Activated CD4-positive, alpha-beta T cell treated with anti-CD3 and anti-CD28 coated beads, Interleukin-2, Interleukin-4, amounts not matched to agents 100 ng/mL and 50 ng/mL, durations not matched to agents 16 hours and 8 hours (primary cell): ENCODE measurements around the gene CCNA1.

Experiments used
- DNase-seq: peaks from one replicate; pipeline ENCODE4 v3.0.0-alpha.2; 2020; ENCODE audit warnings: low spot score

The CCNA1 gene

DNA sequence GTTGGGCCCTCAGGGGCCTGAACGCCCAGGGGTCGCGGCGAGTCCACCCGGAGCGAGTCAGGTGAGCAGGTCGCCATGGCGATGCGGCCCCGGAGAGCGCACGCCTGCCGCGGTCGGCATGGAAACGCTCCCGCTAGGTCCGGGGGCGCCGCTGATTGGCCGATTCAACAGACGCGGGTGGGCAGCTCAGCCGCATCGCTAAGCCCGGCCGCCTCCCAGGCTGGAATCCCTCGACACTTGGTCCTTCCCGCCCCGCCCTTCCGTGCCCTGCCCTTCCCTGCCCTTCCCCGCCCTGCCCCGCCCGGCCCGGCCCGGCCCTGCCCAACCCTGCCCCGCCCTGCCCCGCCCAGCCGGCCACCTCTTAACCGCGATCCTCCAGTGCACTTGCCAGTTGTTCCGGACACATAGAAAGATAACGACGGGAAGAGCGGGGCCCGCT lies at the start of gene CCNA1:
Gene CCNA1 (plus strand): TSS at position 390 of the 439 bp plus-strand sequence. CDS start 562 bp downstream, outside the sequence.
- no peak for DNase-seq

DNA sequence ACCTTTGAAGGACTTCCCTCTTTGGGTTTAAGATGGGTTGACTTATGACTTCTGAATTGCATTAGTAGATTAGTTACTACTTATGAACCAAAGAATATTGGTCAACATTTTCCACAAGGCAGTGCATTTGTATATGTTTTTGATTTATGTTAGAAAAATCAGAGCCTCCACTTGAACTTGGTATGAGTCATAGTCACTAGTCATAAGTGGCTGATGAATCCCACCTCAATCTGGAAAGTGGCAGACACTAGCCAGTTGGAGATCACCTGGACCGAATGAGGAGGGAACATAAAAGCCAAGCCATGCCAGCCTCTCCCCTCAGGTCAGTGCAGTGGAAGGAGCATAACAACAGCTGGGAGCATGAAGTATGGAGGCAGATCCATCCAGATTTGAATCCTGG lies 46.8 kb upstream of the CCNA1 start:
- no peak for DNase-seq

DNA sequence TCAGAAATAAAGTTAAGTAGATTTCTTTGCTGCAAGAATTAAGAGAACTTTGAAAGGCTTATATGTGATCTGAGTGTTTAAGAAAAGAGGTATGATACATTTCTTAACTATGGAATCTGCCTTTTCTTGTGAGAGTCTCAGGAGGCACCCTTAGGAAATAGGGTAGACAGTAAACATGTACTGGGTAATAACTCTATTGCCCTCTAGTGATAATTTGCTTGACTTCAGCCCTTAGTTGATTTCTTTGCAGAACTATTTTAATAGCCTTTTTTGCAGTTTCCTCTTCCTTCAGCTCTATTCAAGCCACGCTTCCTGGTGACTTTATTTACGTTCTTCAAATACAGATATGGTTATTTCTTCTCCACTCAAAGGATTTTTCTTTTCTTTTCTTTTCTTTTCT lies 37.0 kb upstream of the CCNA1 start:
- DNase-seq: peak; percentile 9

DNA sequence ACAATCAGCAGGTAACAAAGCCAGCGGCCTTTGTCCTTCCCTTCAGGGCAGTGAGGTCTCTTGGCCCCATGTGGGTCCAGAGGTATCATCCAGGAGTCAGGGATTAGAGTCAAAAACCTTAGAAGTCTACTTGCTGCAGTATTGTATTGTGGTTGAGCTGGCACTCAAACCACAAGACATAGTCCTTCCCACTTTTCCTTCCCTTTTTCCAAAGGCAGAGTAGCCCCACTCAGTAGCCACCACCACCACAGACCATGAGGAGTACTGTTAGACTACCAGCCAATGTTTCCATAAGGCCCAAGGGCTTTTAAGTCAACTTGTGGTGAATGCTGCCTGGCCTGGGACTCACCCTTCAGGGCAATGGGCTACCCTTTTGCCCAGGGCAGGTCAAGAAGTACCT lies 27.1 kb upstream of the CCNA1 start:
- DNase-seq: no peak

DNA sequence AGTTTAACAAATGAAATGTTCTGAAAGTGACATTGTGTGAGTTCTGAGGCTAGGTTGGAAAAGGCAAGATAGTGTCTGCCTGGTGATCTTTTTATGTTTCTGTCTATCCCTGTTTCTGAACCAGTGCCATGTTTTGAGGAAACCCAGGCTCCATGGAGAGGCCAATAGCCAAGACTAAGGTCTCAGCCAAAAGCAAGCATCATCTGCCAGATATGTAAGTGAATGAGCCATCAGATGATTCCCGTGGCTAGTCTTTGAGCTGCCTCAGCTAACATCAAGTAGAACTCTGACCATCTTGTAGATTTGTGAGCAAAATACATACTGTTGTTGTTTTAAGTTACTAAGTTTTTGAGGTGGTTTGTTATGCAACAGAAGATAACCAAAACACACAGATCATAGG lies 19.6 kb upstream of the CCNA1 start:
- DNase-seq: no peak

- no peak for DNase-seq
These were observed 19.1 kb upstream of the CCNA1 start for GRCh38 chr13:36413161-36413560.

DNA sequence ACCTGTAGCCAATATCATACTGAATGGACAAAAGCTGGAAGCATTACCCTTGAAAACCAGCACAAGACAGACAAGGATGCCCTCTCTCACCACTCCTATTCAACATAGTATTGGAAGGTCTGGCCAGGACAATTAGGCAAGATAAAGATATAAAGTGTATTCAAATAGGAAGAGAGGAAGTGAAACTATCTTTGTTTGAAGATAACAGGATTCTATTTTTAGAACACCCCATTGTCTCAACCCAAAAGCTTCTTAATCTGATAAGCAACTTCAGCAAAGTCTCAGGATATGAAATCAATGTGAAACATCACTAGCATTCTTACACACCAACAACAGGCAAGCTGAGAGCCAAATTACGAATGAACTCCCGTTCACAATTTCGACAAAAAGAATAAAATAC lies 17.8 kb upstream of the CCNA1 start:
- DNase-seq: no peak

- no peak for DNase-seq
These were observed 15.0 kb upstream of the CCNA1 start for GRCh38 chr13:36417331-36417730.

GRCh38 chr13:36418022-36418805 lies 14.1 kb upstream of the CCNA1 start:
- DNase-seq: peak; percentile 63

GRCh38 chr13:36420437-36420891 lies 11.8 kb upstream of the CCNA1 start:
- peak; percentile 81 for DNase-seq

DNA sequence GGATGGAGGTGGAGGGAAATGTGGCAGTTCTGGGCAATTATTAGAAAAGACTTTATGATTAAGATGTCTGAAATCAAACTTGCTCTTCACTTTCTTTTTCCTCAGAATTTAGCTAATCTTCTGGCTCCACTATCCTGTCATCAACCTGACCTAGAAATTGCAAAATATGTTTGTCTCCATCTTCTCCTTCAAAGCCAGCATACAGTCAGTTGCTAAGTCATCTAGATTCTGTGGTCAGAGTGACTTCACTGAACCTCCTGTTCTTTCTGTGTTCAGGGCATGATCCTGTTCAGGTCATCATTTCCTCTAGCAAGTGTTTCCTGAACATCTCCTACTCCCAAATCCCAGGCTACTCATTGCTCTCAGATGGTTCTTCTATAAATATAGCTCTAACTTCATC lies 10.8 kb upstream of the CCNA1 start:
- DNase-seq: peak; percentile 41

GRCh38 chr13:36428086-36428485 lies 4.2 kb upstream of the CCNA1 start:
- no peak for DNase-seq

GRCh38 chr13:36430247-36431203 lies 1.8 kb upstream of the CCNA1 start:
- DNase-seq: no peak

DNA sequence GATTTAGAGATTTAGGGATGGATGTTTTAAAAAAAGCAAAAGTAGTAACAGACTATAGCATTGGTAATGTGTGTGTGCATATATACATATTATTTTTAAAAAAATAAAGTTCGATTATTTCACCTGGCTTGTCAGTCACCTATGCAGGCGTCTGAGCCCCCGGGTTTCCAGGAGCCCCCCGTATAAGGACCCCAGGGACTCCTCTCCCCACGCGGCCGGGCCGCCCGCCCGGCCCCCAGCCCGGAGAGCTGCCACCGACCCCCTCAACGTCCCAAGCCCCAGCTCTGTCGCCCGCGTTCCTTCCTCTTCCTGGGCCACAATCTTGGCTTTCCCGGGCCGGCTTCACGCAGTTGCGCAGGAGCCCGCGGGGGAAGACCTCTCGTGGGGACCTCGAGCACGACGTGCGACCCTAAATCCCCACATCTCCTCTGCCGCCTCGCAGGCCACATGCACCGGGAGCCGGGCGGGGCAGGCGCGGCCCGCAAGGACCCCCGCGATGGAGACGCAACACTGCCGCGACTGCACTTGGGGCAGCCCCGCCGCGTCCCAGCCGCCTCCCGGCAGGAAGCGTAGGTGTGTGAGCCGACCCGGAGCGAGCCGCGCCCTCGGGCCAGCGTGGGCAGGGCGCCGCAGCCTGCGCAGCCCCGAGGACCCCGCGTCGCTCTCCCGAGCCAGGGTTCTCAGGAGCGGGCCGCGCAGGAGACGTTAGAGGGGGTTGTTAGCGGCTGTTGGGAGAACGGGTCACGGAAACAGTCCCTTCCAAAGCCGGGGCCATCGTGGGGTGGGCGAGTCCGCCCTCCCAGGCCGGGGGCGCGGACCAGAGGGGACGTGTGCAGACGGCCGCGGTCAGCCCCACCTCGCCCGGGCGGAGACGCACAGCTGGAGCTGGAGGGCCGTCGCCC lies 840 bp upstream of the CCNA1 start:
- DNase-seq: no peak

- no peak for DNase-seq
These were observed 4.5 kb downstream of the CCNA1 start for GRCh38 chr13:36436811-36437210.

- DNase-seq: no peak
These were observed 6.5 kb downstream of the CCNA1 start for GRCh38 chr13:36438594-36439483.

DNA sequence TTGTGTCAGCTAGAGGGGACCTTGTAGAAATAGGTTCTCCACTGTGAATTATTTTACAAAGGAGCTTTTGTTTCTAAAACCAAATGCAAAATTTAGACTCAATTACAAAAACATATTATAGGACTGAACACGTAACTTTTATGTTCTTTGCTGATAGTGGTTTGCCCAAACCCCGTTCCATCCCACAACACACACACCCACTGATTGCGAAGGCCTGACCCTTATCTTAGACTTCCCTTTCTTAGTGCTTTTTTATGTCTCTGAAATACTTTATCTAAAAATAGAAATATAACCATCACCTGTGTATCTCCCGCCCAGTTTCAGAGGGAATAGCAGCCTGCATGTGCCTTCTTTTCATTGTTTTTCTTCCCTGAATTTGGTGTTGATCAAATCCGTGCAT lies 13.0 kb downstream of the CCNA1 start:
- no peak for DNase-seq

- no peak for DNase-seq
These were observed 13.6 kb downstream of the CCNA1 start for GRCh38 chr13:36445891-36446351.

DNA sequence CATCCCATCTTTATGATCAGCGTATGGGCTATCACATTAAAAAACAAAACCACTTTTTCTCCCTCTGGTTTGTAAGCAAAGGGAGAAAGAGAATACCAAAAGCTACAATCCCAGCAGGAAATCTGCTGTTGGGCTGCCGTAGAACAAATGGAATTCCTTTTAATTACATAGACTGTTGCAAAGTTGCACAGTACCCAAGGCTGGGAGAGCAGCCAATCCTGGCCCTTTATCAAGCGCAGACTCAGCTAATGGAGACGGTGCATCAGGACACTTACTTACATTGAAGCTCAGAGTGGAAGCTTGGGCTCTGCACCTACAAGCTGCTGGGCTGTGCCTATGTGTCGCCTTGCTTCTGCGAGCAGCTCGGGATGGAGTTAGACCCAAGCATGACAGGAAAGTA lies 15.2 kb downstream of the CCNA1 start:
- DNase-seq: no peak

- DNase-seq: no peak
These were observed 18.2 kb downstream of the CCNA1 start for GRCh38 chr13:36450534-36450933.

GRCh38 chr13:36453516-36453915 lies 21.2 kb downstream of the CCNA1 start:
- no peak for DNase-seq
